Activated CD4-positive, alpha-beta T cell treated with anti-CD3 and anti-CD28 coated beads for 24 hours (primary cell): ENCODE results near the gene KRTAP10-2.
"Not testable (repeated sequence)": the region's sequence is repeated elsewhere in the genome, so short reads cannot be mapped to it uniquely, and the experiment has no call there.

ENCODE experiments used
- DNase-seq, 2 donors: peaks; one replicate each; pipeline ENCODE4 v3.0.0-alpha.2; 2020; ENCODE audit warnings: low read depth in 2 of 2

Gene KRTAP10-2

DNA sequence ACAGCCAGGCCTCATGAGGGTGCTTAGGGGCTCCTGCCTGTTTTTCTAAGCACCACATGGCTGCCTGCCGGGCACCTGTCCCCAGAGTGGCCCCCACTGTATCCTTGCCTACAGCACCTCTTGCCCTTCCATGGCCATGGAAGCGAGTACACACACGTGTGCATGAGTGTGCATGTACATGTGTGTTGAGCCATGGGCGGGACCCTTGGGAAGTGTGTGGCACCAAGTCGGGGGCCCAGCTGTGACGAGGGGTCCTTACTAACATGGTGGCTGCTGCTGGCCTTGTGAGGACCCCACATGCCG, 37.1 kb downstream of the KRTAP10-2 start:
- no peak for DNase-seq

DNA sequence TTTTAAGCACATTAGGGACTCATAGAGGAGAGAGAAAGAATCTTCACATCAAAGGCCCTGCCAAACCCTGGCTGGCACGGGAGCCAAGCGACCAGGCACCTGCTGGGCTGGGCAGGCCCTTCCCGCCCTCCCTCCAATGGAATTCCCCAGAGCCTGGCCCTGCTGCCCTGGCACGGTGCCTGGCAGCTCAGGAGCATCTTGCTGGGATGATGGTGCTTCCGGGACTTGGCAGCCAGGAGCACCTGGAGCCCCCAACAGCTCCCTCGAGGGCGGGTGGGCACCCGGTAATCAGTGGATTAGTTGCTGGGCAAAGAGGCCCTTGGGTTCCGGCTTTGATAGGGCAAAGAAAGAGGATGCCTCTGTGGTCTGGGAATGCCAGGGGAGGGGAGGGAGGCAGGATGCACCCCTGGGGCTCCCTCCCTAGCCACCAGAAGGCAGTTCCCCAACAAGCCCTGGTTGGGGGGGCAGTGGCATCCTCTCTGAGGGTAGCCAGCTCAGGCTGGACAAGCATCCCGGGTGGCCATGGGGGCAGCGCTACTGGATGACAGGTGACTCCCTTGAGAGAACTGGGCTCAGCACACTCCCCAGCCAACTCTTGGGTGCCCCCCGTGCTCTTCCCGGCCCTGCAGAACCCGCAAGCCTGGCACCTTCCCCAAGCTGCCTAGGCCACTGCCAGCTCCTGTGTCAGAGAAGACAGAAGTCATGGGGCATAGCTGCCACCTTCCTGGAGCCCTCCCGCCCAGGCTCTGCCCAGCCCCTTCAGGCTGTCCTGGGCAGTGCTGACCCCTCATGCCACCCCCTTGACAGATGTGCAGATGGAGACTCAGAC, 37.7 kb downstream of the KRTAP10-2 start:
- no peak for DNase-seq

DNA sequence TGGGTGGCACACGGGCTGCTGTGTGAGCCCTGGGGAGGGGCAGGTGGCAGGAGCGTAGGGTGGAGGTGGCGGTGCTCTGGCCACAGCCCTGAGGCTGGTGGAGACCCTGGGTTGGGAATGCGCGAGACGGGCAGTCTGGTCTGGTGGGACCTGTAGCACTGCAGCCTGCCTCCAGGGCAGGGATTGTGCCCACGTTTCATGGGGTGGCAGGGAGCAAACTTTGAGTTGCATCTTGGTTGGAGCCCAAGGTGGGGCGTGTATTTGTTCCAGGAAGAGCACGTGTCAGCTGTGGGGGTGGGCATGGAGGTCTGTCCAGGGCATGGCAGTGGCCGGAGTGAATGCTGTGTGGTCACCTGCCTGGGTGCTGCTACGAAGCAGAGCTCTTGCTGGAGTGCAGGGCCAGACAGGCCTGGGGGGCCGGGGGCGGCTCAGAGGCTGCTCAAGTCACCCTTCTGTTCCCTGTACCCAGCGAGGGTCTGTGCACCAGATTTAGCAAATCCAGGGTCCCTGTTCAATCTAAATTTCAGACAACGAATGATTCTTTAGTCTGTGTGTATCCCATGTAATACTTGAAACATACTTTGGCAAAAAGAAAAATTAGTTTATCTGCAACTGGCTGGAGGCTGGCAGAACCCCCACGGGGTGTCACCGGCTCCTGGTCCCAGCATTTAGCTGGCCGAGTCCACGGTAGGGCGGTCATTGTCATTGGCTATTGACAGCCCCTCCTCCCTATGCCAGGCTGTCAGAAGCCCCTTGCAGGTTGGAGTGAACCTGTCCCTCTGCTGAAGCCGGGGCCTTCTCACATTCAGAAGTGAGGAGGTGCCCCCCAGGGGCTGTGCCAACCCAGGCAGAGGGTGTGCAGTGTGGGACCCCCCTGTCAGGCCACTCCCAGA, 38.6 kb downstream of the KRTAP10-2 start:
- DNase-seq: no peak

DNA sequence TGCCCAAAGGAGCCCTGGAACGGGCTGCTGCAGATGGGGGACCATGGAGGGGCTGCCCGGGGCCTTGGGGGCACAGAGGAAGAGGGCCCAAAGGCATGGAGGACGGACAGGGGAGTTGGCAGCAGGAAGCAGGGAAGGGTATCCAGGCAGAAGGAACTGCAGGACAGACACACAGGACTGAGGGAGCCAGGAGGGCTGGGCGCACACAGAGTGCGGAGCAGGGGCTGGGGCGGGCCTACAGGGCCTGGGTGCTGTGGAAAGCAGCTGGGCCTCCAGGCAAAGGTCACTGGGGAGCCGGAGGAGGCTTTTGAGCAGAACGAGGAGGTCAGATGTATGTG, 39.4 kb downstream of the KRTAP10-2 start:
- DNase-seq: no peak

DNA sequence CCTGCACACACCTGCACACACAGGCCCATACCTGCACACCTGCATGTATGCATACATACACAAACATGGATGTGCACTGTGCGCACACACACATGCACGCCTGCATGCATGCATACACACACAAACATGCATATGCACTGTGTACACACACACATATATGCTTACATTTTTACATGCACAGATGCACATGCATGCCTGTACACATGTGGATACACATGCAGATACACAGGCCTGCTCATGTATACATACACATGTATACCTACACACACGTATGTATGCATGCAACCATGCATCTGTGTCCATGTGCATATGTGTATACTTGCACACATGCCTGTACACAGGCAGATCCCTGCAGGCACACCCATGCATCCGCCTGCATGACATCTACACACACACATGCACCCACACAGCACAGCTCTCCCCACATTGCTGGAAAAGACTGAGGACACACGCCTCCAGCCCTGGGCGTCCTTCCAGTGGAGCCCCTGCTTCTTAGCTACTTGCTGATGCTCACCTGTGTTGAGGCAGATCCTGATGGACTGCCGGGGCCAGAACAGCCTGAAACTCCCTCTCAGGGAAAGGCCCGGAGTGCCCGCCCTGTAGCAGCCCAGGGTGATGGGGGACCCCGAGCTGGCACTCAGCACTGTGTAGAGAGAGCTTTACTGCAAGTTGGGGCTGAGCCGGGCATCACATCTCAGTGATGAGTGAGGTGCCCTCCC, 39.9 kb downstream of the KRTAP10-2 start:
- DNase-seq: no peak

DNA sequence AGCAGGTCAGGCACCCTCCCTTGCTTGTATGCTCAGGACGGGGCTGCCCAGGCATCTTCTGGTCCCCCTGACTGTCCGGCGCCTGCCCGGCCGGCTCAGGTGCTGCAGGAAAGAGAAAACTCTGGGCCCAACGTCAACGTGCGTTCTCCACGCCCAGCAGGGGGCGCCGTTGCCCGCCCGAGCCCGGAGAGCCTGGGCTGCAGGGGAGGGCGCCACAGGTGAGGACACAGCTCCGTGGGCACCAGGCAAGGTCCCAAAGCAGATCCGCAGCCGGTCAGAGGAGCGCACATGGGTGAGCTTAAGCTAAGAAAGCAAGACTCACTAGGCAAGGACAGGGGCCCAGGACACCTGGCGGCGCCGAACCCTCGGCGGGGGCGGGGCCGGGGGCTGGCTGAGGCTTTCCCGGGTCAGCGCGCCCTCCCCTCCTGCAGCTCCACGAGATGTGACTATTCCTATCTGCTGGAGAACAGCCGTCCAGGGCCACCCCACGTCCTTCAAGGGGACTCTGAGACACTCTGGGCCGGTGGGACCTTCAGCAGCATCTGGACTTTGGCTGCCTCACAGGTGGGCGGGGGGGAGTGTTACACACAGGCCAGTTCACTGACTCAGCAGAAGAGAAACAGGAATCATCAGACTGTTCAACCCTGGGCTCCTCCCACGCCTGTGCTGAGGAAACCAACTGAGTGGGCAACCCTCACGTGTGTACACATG, 40.6 kb downstream of the KRTAP10-2 start:
- DNase-seq: peak; percentile 67 to 73

DNA sequence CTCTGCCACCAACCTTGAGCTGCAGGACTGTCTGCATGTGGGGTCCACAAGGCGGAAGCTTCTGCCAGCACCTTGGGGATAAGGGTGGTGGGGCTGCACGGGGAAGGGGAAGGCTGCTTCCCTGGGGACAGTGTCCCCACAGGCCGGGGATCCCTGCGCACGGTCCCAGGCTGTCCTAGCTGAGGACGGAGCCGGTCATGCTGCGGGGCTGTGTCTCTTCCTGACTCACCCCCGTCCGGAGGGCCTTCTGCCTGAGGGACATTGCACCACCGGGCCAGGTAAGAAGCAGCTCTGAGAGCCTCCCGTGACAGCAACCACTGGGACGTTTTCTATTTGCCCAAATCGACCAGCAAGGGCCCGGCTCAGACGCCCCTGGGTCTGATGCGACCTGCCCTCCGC, 41.2 kb downstream of the KRTAP10-2 start:
- no peak for DNase-seq

DNA sequence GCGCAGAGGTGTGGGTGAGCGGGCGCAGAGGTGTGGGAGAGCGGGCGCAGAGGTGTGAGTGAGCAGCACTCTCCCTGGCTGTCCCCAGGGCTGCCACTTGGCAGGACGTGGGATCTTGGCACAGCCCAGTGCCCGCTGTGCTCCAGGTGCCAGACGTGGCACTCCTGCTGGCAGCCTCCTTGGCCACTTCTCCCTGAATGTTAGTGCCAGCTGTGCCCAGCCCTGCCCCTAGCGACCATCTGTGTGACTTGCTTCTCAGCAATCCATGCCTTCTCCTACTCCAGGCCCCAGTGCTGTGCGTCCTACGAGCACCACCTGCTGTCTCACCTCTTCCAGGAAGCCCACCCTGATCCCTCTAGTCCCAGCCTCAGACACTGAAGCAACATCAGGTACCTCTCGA, 41.8 kb downstream of the KRTAP10-2 start:
- no peak for DNase-seq

DNA sequence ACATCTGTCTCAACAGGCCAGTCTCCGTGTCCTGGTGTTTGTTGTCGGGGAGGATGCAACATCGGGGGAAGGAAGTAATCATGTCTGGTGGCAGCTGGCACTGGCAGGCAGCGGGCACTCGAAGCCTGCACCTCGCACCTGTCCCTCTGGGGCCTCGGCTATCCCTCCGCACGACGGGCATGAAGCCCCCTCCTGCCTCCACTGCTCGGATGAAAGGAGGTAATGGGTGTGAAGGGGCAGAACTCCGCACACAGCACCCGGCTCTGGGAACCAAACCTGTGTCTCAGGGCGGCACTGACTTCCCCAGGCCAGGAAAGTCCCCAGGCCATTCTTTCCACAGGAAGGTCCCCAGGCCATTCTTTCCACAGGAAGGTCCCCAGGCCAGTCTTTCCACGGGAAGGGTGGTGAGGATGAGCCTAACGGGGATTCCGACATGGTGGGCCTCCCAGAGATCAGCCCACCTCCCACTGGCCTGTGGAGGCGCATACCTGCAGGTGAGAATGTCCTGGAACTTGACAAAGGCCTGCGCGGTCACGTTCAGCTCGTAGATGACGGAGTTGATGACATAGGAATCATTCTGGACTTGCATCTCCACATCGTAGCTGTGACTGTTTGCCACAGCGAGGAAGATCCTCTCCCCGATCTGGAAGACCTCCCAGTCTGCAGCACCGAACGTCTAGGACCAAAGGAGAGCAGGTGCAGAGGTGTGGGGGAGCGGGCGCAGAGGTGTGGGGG, 42.4 kb downstream of the KRTAP10-2 start:
- no peak for DNase-seq

DNA sequence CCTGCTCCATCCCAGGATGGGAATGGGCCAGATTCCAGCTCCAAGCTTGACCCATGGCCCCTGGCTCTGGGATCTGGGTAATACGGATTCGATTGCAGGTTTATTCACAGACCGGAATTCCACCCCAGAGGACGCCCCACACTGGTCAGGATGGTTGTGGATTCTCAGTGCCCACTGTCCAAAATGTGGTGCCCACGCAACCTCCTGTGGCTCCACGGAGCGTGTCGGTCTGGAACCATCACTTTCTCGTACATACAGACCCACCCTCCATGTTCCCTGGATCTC, 42.9 kb downstream of the KRTAP10-2 start:
- DNase-seq: no peak

DNA sequence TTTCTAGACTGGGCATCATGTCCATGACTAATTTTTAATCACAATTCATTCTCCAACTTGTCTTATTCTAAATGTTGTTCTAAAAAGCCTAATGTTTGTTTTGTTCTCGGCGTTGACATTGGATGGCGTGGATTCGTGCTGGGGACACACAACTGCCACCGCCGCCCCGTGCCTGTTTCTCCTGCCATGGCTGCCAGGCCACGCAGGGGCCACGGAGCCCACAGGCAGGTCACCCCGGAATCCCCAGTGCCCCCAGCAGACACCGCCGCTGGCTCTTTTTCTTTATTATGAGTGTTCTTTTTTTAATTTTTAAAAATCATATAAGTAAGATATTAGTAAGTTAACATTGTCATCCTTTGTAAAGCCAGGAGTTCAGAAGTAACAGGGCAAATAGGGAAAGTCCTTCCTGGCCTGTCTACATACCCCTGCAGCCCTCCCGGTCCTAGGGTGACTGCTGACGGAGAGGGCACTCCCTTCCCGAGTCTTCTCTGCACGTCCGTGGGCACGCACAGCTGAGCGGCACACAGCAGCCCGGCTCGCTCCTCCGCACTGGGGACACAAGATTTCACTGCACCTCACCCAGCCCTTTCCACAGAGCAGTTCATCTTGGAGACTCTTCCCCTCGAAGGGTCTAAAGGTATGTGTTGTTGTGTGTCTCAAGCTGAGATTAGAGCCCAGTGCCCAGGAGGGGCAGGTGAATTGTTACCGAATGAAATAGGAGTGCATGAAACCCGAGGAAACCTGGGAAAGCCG, 43.5 kb downstream of the KRTAP10-2 start:
- DNase-seq: no peak

DNA sequence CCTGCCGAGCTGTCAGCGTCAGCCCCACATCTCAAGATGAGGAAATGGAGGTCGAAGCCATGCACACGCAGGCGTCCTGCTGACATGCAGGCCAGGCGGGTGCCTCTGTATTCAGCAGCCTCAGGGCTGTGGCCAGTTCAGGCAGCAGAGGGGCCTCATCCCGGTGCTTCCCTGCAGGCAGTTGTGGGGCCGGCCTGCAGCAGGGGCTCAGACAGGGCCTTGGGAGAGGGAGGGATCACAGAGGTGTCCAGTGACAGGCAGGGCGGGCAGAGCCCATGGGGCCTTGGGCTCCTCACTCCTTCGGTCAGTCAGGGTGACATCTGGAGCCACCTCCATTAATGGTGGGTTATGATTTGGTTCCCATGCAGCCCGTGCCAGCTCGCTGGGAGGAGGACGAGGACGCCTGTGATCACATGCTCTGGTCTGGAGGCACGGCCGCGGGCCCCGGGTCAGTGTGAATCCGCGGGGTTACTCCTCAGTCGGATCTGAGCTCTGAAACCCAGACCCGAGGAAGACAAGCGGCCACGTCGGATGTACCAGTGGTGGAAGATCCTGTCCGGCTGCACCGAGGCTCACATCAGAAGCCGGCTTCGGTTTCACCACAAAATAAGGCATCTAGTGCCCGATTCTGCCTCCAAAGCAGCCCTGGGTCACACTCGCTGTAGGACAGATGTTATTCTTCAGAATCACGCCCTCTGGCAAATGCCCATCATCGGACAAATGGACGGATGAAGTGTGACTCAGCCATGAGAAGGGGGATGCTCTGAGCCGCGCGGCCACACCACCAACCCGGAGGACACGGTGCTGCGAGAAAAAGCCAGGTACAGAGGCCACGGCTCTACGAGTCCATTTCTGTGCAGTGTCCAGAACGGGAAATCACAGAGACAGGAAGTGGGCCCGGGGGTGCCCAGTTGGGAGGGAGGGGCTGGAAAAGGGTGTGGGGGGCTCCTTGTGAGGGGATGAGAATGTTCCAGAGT, 44.7 kb downstream of the KRTAP10-2 start:
- no peak for DNase-seq

DNA sequence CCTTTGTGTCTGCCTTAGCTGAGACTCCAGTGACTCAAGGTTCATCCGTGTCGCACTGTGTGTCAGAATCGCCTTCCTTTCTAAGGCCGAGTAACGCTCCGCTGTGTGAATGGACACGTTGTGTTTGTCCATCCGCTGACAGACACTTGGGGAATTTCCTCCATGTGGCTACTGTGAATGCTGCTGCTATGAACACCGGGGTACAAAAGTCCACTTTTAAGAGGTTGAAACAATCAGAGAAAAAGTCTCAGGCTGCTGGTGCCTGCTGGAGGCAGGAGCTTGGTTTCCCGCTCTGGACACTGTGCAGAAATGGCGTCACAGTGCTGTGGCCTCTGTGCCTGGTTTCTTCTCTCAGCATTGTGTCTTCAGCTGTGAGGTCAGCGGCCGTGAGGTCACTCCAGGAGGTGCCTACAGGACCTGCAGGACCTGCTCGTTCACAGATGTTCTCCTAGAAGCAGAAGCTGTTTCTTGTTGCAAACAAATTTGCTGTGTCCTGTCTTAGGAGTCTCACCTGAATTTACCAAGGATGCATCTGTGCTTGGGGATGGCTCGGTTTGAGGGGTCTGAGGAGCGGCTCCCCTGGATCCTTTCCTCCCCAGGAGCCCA, 45.5 kb downstream of the KRTAP10-2 start:
- DNase-seq: no peak

DNA sequence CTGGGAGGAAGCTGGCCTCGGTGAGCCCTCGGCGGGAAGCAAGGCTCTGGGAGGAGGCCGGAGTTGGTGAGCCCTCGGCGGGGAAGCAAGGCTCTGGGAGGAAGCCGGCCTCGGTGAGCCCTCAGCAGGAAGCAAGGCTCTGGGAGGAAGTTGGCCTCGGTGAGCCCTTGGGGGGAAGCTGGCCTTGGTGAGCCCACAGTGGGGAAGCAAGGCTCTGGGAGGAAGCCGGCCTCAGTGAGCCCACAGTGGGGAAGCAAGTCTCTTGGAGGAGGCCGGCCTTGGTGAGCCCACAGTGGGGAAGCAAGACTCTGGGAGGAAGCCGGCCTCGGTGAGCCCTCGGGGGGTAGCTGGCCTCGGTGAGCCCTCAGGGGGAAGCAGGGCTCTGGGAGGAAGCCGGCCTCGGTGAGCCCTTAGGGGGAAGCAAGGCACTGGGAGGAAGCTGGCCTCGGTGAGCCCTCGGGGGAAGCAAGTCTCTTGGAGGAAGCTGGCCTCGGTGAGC, 47.4 kb downstream of the KRTAP10-2 start:
- no peak for DNase-seq

DNA sequence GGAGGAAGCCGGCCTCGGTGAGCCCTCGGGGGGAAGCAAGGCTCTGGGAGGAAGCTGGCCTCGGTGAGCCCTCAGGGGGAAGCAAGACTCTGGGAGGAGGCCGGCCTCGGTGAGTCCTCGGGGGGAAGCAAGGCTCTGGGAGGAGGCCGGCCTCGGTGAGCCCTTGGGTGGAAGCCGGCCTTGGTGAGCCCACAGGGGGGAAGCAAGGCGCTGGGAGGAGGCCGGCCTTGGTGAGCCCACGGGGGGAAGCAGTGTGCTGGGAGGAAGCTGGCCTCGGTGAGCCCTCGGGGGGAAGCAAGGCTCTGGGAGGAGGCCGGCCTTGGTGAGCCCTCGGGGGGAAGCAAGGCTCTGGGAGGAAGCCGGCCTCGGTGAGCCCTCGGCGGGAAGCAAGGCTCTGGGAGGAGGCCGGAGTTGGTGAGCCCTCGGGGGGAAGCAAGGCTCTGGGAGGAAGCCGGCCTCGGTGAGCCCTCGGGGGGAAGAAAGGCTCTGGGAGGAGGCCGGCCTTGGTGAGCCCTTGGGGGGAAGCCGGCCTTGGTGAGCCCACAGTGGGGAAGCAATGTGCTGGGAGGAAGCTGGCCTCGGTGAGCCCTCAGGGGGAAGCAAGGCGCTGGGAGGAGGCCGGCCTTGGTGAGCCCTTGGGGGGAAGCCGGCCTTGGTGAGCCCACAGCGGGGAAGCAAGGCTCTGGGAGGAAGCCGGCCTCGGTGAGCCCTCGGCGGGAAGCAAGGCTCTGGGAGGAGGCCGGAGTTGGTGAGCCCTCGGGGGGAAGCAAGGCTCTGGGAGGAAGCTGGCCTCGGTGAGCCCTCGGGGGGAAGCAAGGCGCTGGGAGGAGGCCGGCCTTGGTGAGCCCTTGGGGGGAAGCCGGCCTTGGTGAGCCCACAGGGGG, 48.1 kb downstream of the KRTAP10-2 start:
- DNase-seq: not testable (repeated sequence)

DNA sequence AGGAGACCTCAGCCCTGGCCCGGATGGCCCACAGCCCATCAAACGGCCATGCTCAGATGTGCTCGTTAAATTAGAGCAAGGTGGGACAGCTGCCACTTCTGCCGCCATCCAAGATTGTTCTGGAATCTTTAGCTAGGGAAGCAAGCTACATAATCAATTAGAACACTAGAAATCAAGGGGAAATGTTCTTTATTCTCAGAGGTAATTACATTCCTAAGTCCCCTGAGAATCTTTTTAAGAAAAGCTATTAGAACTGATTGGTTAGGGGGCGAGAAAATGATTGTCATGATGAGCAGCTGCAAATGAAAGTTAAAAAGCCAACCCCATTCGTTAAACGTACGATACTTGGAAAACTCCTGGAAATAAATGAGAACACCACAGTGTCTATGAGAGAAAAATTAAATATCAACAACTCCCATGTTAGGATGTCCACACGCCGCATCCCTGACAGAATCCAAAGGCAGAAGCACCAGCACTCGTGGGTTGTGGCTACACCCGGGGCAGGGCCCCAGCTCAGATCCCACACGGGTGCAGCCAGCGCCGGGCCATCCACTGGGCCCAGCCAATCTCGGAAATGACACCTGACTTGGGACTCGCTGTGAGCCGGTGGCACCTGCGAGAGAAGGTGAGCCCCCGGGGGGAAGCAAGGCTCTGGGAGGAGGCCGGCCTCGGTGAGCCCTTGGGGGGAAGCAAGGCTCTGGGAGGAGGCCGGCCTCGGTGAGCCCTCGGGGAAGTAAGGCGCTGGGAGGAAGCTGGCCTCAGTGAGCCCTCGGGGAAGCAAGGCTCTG, 48.9 kb downstream of the KRTAP10-2 start:
- DNase-seq: no peak
